HL-60 (cell line): Measurements from ENCODE around the gene RNASE13.
"Not testable (repeated sequence)": the region's sequence is repeated elsewhere in the genome, so short reads cannot be mapped to it uniquely, and the experiment has no call there.

Source experiments
- DNase-seq, 2 experiments: peaks; one replicate each; pipeline ENCODE4 v3.0.0-alpha.2; 2010 to 2020; ENCODE audit warnings: low read depth in 1 of 2, low spot score in 1 of 2
- H3K27ac ChIP-seq: fragments of 250-450 bp; sonication (Bioruptor Pico); replicated peaks from 2 replicates; pipeline ENCODE4 v1.5.1; 2020; ENCODE audit warnings: mild to moderate bottlenecking, moderate library complexity
- H3K27me3 ChIP-seq: fragments of 250-450 bp; sonication (Bioruptor Pico); 2 replicates; pipeline ENCODE4 v1.5.1; 2021; ENCODE audit warnings: mild to moderate bottlenecking, moderate library complexity; ENCODE audit not compliant: insufficient read depth, poor library complexity, severe bottlenecking
- H3K4me3 ChIP-seq: replicated peaks from 2 replicates; pipeline ENCODE4 v1.5.1; 2011; ENCODE audit warnings: mild to moderate bottlenecking, control low read depth, low read length; ENCODE audit not compliant: insufficient read depth
- GABPA ChIP-seq: IDR thresholded peaks from 2 replicates; pipeline ENCODE4 v1.6.1; 2012; ENCODE audit warnings: low read depth
- POLR2AphosphoS5 ChIP-seq: IDR thresholded peaks from 2 replicates; pipeline ENCODE4 v1.6.1; 2012; ENCODE audit warnings: low read depth
- SPI1 ChIP-seq: IDR thresholded peaks from 2 replicates; pipeline ENCODE4 v1.6.1; 2012; ENCODE audit warnings: low read depth, mild to moderate bottlenecking, borderline replicate concordance
- TF ChIP-seq, protein P1 (sequence below): IDR thresholded peaks from 2 replicates; pipeline ENCODE4 v1.6.1; 2012; ENCODE audit warnings: low read depth; ENCODE audit not compliant: insufficient replicate concordance
- TF ChIP-seq, protein P2 (sequence below): IDR thresholded peaks from one replicate; pipeline ENCODE4 v1.5.1; 2011; ENCODE audit warnings: low read length, control low read depth, inconsistent platforms; ENCODE audit not compliant: insufficient read depth

RNASE13 gene

DNA sequence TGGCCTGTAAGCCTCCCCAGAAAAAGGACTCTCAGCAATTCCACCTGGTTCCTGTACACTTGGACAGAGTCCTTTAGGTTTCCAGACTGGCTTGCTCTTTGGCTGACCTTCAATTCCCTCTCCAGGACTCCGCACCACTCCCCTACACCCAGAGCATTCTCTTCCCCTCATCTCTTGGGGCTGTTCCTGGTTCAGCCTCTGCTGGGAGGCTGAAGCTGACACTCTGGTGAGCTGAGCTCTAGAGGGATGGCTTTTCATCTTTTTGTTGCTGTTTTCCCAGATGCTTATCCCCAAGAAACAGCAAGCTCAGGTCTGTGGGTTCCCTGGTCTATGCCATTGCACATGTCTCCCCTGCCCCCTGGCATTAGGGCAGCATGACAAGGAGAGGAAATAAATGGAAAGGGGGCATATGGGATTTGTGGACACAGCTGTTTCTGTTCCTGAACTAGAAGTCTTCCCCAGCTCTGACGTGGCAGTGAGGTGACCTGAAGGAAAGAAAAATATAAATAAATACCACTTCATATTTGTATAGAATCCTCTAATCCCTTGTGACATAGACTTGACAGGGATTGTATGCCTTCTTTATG lies 8.9 kb upstream of the RNASE13 start:
- H3K27ac ChIP-seq = no peak overlapping the region
- DNase-seq = no peak
- TF ChIP-seq, protein P1, sequence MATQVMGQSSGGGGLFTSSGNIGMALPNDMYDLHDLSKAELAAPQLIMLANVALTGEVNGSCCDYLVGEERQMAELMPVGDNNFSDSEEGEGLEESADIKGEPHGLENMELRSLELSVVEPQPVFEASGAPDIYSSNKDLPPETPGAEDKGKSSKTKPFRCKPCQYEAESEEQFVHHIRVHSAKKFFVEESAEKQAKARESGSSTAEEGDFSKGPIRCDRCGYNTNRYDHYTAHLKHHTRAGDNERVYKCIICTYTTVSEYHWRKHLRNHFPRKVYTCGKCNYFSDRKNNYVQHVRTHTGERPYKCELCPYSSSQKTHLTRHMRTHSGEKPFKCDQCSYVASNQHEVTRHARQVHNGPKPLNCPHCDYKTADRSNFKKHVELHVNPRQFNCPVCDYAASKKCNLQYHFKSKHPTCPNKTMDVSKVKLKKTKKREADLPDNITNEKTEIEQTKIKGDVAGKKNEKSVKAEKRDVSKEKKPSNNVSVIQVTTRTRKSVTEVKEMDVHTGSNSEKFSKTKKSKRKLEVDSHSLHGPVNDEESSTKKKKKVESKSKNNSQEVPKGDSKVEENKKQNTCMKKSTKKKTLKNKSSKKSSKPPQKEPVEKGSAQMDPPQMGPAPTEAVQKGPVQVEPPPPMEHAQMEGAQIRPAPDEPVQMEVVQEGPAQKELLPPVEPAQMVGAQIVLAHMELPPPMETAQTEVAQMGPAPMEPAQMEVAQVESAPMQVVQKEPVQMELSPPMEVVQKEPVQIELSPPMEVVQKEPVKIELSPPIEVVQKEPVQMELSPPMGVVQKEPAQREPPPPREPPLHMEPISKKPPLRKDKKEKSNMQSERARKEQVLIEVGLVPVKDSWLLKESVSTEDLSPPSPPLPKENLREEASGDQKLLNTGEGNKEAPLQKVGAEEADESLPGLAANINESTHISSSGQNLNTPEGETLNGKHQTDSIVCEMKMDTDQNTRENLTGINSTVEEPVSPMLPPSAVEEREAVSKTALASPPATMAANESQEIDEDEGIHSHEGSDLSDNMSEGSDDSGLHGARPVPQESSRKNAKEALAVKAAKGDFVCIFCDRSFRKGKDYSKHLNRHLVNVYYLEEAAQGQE = no peak
- TF ChIP-seq POLR2AphosphoS5 (no peak), SPI1 (no peak), GABPA (no peak)
- TF ChIP-seq, protein P2, sequence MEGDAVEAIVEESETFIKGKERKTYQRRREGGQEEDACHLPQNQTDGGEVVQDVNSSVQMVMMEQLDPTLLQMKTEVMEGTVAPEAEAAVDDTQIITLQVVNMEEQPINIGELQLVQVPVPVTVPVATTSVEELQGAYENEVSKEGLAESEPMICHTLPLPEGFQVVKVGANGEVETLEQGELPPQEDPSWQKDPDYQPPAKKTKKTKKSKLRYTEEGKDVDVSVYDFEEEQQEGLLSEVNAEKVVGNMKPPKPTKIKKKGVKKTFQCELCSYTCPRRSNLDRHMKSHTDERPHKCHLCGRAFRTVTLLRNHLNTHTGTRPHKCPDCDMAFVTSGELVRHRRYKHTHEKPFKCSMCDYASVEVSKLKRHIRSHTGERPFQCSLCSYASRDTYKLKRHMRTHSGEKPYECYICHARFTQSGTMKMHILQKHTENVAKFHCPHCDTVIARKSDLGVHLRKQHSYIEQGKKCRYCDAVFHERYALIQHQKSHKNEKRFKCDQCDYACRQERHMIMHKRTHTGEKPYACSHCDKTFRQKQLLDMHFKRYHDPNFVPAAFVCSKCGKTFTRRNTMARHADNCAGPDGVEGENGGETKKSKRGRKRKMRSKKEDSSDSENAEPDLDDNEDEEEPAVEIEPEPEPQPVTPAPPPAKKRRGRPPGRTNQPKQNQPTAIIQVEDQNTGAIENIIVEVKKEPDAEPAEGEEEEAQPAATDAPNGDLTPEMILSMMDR = no peak
- no peak overlapping the region for H3K4me3 ChIP-seq
- no peaks in the 10 kb centered on the region for H3K27me3 ChIP-seq

DNA sequence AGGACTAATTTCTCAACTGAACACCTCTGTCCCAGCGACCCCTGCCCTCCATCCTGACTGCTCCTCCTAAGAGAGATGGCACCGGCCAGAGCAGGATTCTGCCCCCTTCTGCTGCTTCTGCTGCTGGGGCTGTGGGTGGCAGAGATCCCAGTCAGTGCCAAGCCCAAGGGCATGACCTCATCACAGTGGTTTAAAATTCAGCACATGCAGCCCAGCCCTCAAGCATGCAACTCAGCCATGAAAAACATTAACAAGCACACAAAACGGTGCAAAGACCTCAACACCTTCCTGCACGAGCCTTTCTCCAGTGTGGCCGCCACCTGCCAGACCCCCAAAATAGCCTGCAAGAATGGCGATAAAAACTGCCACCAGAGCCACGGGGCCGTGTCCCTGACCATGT lies 8.3 kb upstream of the RNASE13 start:
- Histone ChIP-seq H3K4me3 (no peak overlapping the region), H3K27me3 (no peaks in the 10 kb centered on the region), H3K27ac (no peak overlapping the region)
- no peak for DNase-seq
- TF ChIP-seq, protein P2 = no peak
- no peak for TF ChIP-seq SPI1
- TF ChIP-seq, protein P1 = no peak

GRCh38 chr14:21041676-21042433 lies 7.2 kb upstream of the RNASE13 start, which contains the start of gene RNASE7:
TSS of gene RNASE7 (plus strand) at chr14:21042362. CDS start at chr14:21042993, 631 bp downstream.
- TF ChIP-seq GABPA (no peak), SPI1 (no peak)
- TF ChIP-seq, protein P1 = no peak
- TF ChIP-seq, protein P2 = no peak
- Histone ChIP-seq H3K4me3 (no peak within 1 kb of the TSS), H3K27ac (no peak within 1 kb of the TSS), H3K27me3 (no peaks in the 10 kb centered on the region)
- DNase-seq = no peak

DNA sequence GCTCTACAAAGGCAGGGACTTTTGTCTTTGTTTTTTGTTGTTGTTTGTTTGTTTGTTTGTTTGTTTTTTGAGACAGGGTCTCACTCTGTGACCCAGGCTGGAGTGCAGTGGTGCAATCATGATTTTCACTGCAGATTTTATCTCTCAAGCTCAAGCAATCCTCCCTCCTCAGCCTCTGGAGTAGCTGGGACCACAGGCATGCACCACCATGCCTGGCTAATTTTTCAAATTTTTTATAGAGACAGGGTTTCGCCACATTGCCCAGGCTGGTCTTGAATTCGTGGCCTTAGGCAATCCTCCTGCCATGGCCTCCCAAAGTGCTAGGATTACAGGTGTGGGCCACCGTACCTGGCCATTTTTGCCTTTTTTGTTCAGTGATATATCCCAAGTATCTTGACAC lies 6.3 kb upstream of the RNASE13 start:
- H3K27ac ChIP-seq, H3K4me3 ChIP-seq, H3K27me3 ChIP-seq, DNase-seq: not testable (repeated sequence)
